ENCODE results near the gene RIOK2. TPM values are rescaled to one million over a fixed set of nuclear protein-coding genes. Genes with fewer than 3 reads are reported as not detected.

Gene RIOK2
- polyA plus RNA-seq, 1 of the 3 experiments (the other 2 are of a cell fraction): 5.9 TPM

DNA sequence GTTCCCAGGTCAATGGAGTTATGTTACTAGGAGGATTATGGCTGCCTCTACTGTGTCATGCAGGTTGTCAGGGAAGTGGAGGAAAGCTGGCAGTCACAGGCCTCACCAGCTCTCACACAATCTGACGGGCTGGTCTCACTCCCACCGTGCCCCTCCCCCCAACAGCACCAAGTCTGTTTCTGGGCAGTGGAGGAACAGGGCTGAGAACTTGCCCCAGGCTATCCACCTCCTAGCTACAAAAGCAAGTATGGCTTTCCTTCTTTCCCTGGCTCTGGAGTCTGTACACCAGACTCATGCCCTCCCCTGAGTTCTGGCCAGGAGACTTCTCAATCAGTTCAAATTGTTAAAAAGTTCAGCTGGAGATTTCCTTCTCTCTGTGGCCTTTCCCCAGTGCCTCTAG, 25.7 kb upstream of the RIOK2 start:
- H3K4me3 ChIP-seq (ENCODE audit: low read depth in 2 of 2, low read length in 1 of 2): no peak overlapping the region
- POLR2A ChIA-PET: no interaction called here
- no peaks in the 10 kb centered on the region for H3K36me3 ChIP-seq (replicated peaks in 1 of 2; ENCODE audit: control insufficient read depth in 1 of 2, insufficient read depth in 2 of 2, low read length in 1 of 2)
- H3K27me3 ChIP-seq (ENCODE audit: insufficient read depth): no peaks in the 10 kb centered on the region
- no peak overlapping the region for H2AFZ ChIP-seq (ENCODE audit: low read depth)
- no peak overlapping the region for H3K4me2 ChIP-seq
- no peaks in the 10 kb centered on the region for H3K9me2 ChIP-seq
- H3K4me1 ChIP-seq (ENCODE audit: control insufficient read depth in 1 of 2, insufficient read depth in 2 of 2, low read depth in 1 of 2, low read length in 1 of 2): no peaks in the 10 kb centered on the region
- no peak for DNase-seq
- WGBS (ENCODE audit: low lambda C conversion rate): 30% methylated on average over 2 of the region's 2 CpGs
- H3K79me2 ChIP-seq (ENCODE audit: insufficient read depth): no peaks in the 10 kb centered on the region
- no peaks in the 10 kb centered on the region for H3K9me3 ChIP-seq
- H3F3A ChIP-seq (replicated peaks; ENCODE audit: insufficient read depth): no peaks in the 10 kb centered on the region
- H4K20me1 ChIP-seq (ENCODE audit: insufficient read depth): no peaks in the 10 kb centered on the region
- H3K9ac ChIP-seq: no peak overlapping the region
- CTCF ChIA-PET: interaction anchor here (0.8 to 1.8 kb wide), 2 partner anchors 20 to 22 kb away, joined by 4 to 10 read pairs; no protein-coding TSS in a partner anchor
- no peak overlapping the region for H3K27ac ChIP-seq (ENCODE audit: low read depth in 2 of 2, low read length in 1 of 2)
- no peak for TF ChIP-seq TAF1 (IDR thresholded peaks at IDR 0.05; ENCODE audit: borderline replicate concordance, low read depth, low read length)
- TF ChIP-seq SIN3A (IDR thresholded peaks at IDR 0.05; ENCODE audit: borderline replicate concordance, low read depth, low read length): no peak
- TF ChIP-seq REST (IDR thresholded peaks at IDR 0.05; ENCODE audit: low read depth, low read length): no peak
- no peak for TF ChIP-seq GABPA (IDR thresholded peaks at IDR 0.05; ENCODE audit: low read depth)
- no peak for TF ChIP-seq YY1 (IDR thresholded peaks at IDR 0.05; ENCODE audit: low read depth)
- TF ChIP-seq MEF2A (IDR thresholded peaks at IDR 0.05; ENCODE audit: borderline replicate concordance, low read depth): no peak
- TF ChIP-seq ZBTB33 (IDR thresholded peaks at IDR 0.05; ENCODE audit: borderline replicate concordance, low read depth): no peak
- no peak for TF ChIP-seq RAD21 (IDR thresholded peaks at IDR 0.05; ENCODE audit: low read length)
- TF ChIP-seq FOXJ3 (CRISPR knock-in tag; IDR thresholded peaks at IDR 0.05): no peak
- no peak for TF ChIP-seq TEAD4 (IDR thresholded peaks at IDR 0.05; ENCODE audit: borderline replicate concordance, insufficient read depth)
- no peak for TF ChIP-seq EP300 (IDR thresholded peaks at IDR 0.05; ENCODE audit: borderline replicate concordance in 1 of 2, low read depth in 1 of 2, low read length in 1 of 2)
- no peak for TF ChIP-seq FOXM1 (IDR thresholded peaks at IDR 0.05; ENCODE audit: low read depth)
- TF ChIP-seq CTCF (IDR thresholded peaks at IDR 0.05): no peak
- TF ChIP-seq EZH2phosphoT487 (IDR thresholded peaks at IDR 0.05; ENCODE audit: borderline replicate concordance, low read depth): no peak
- TF ChIP-seq NRF1 (IDR thresholded peaks at IDR 0.05; ENCODE audit: low read depth, low read length): no peak
- TF ChIP-seq CHD2 (IDR thresholded peaks at IDR 0.05; ENCODE audit: low read length, partially characterized antibody): no peak
- TF ChIP-seq ELF1 (IDR thresholded peaks at IDR 0.05): no peak
- no peak for TF ChIP-seq RXRA (IDR thresholded peaks at IDR 0.05; ENCODE audit: borderline replicate concordance, low read depth)
- TF ChIP-seq, protein P1, sequence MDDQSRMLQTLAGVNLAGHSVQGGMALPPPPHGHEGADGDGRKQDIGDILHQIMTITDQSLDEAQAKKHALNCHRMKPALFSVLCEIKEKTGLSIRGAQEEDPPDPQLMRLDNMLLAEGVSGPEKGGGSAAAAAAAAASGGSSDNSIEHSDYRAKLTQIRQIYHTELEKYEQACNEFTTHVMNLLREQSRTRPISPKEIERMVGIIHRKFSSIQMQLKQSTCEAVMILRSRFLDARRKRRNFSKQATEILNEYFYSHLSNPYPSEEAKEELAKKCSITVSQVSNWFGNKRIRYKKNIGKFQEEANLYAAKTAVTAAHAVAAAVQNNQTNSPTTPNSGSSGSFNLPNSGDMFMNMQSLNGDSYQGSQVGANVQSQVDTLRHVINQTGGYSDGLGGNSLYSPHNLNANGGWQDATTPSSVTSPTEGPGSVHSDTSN (IDR thresholded peaks at IDR 0.05): no peak
- TF ChIP-seq NFIC (IDR thresholded peaks at IDR 0.05; ENCODE audit: borderline replicate concordance): no peak
